HT-29 (cell line): ENCODE measurements around the gene FBXW5. TPM values are rescaled to one million over a fixed set of nuclear protein-coding genes. Genes with fewer than 3 reads are reported as not detected.

Source experiments
- DNase-seq: peaks from one replicate; pipeline ENCODE4 v3.0.0-alpha.2; 2015; ENCODE audit warnings: low spot score
- total RNA-seq: library from RNA; depleted of rRNA; stranded (reverse); fragments of >200 nt; shearing (Covaris generic); gene quantifications from 2 replicates; pipeline ENCODE4 v1.2.3, GENCODE V29; 2014; rRNA removed

The FBXW5 gene
- total RNA-seq, 1 experiment from 2014 or later: 379 TPM

GRCh38 chr9:136913701-136914438 is 30.7 kb downstream of the FBXW5 start:
- no peak for DNase-seq

- DNase-seq: no peak
Measured at GRCh38 chr9:136910901-136911245, 33.7 kb downstream of the FBXW5 start.

GRCh38 chr9:136910197-136910900 is 34.2 kb downstream of the FBXW5 start:
- DNase-seq: no peak

- no peak for DNase-seq
Measured at GRCh38 chr9:136907011-136907914, 37.3 kb downstream of the FBXW5 start.

GRCh38 chr9:136906266-136906665 is 38.3 kb downstream of the FBXW5 start:
- DNase-seq: no peak

GRCh38 chr9:136903041-136903554 is 41.4 kb downstream of the FBXW5 start:
- DNase-seq: no peak

GRCh38 chr9:136902259-136902821 is 42.2 kb downstream of the FBXW5 start:
- peak; percentile 90 for DNase-seq

- DNase-seq: peak; percentile 90
Measured at GRCh38 chr9:136901516-136902258, 42.9 kb downstream of the FBXW5 start.

GRCh38 chr9:136900988-136901515 is 43.5 kb downstream of the FBXW5 start:
- DNase-seq: no peak

- DNase-seq: no peak
Measured at GRCh38 chr9:136900556-136900955, 44.0 kb downstream of the FBXW5 start.

- DNase-seq: peak; percentile 33
Measured at GRCh38 chr9:136899196-136899595, 45.3 kb downstream of the FBXW5 start.

- no peak for DNase-seq
Measured at GRCh38 chr9:136898483-136899100, 45.9 kb downstream of the FBXW5 start.

GRCh38 chr9:136896027-136896426 is 48.5 kb downstream of the FBXW5 start:
- no peak for DNase-seq

- DNase-seq: no peak
Measured at GRCh38 chr9:136890661-136891060, 53.9 kb downstream of the FBXW5 start.

Other genes starting within 250 kb of the FBXW5 start
- gene DIPK1B, start 232.2 kb downstream of the FBXW5 start, total RNA-seq: not detected in 2 replicates
- gene LCN10, start 201.8 kb downstream of the FBXW5 start, total RNA-seq: not detected in 2 replicates
- gene LCN6, start 196.2 kb downstream of the FBXW5 start, total RNA-seq: not detected in 2 replicates
- gene LCN8, start 186.5 kb downstream of the FBXW5 start, total RNA-seq: not detected in 2 replicates
- 0.60 TPM in 1 of 2 replicates, not detected in the other for gene LCN15, start 180.2 kb downstream of the FBXW5 start, total RNA-seq
- 357 and 376 TPM in 2 replicates for gene TMEM141, start 153.4 kb downstream of the FBXW5 start, total RNA-seq
- gene CCDC183, start 148.4 kb downstream of the FBXW5 start, total RNA-seq: 9.0 and 10.4 TPM in 2 replicates
- 242 and 247 TPM in 2 replicates for gene RABL6, start 136.8 kb downstream of the FBXW5 start, total RNA-seq
- gene AJM1, start 102.3 kb downstream of the FBXW5 start, total RNA-seq: 9.0 and 9.4 TPM in 2 replicates
- gene PHPT1, start 95.3 kb downstream of the FBXW5 start, total RNA-seq: 230 and 232 TPM in 2 replicates
- 14.9 and 29.8 TPM in 2 replicates for gene MAMDC4, start 92.4 kb downstream of the FBXW5 start, total RNA-seq
- 428 and 484 TPM in 2 replicates for gene EDF1, start 78.4 kb downstream of the FBXW5 start, total RNA-seq
- 36.4 and 36.7 TPM in 2 replicates for gene TRAF2, start 58.2 kb downstream of the FBXW5 start, total RNA-seq
- gene C8G, start 505 bp upstream of the FBXW5 start, total RNA-seq: 0.71 and 2.6 TPM in 2 replicates
- gene LCN12, start 7.5 kb upstream of the FBXW5 start, total RNA-seq: 0.58 and 0.94 TPM in 2 replicates
- gene PTGDS, start 32.8 kb upstream of the FBXW5 start, total RNA-seq: not detected in 2 replicates
- not detected in 2 replicates for gene LCNL1, start 38.3 kb upstream of the FBXW5 start, total RNA-seq
- 169 and 179 TPM in 2 replicates for gene PAXX, start 47.7 kb upstream of the FBXW5 start, total RNA-seq
- 17.0 and 24.1 TPM in 2 replicates for gene CLIC3, start 51.8 kb upstream of the FBXW5 start, total RNA-seq
- 92.6 and 99.9 TPM in 2 replicates for gene ABCA2, start 83.5 kb upstream of the FBXW5 start, total RNA-seq
- gene FUT7, start 87.3 kb upstream of the FBXW5 start, total RNA-seq: 0.36 and 0.42 TPM in 2 replicates
- 59.9 and 84.3 TPM in 2 replicates for gene NPDC1, start 101.4 kb upstream of the FBXW5 start, total RNA-seq
- gene ENTPD2, start 109.3 kb upstream of the FBXW5 start, total RNA-seq: 2.5 and 2.7 TPM in 2 replicates
- gene SAPCD2, start 125.8 kb upstream of the FBXW5 start, total RNA-seq: 217 and 239 TPM in 2 replicates
- 3.7 and 5.3 TPM in 2 replicates for gene UAP1L1, start 132.8 kb upstream of the FBXW5 start, total RNA-seq
- 82.2 and 104 TPM in 2 replicates for gene MAN1B1, start 142.2 kb upstream of the FBXW5 start, total RNA-seq
- gene DPP7, start 170.0 kb upstream of the FBXW5 start, total RNA-seq: 290 and 324 TPM in 2 replicates
- 0.39 and 3.0 TPM in 2 replicates for gene GRIN1, start 194.4 kb upstream of the FBXW5 start, total RNA-seq
- gene LRRC26, start 225.3 kb upstream of the FBXW5 start, total RNA-seq: 0.43 and 0.44 TPM in 2 replicates
- not detected in 2 replicates for gene TMEM210, start 227.3 kb upstream of the FBXW5 start, total RNA-seq
- 60.6 and 64.0 TPM in 2 replicates for gene ANAPC2, start 243.8 kb upstream of the FBXW5 start, total RNA-seq
- gene SSNA1, start 243.9 kb upstream of the FBXW5 start, total RNA-seq: 184 and 208 TPM in 2 replicates